ENCODE measurements around the gene CPEB4.

Gene CPEB4

GRCh38 chr5:173868096-173868880 is 19.9 kb upstream of the CPEB4 start:
- no peaks in the 10 kb centered on the region for H3K36me3 ChIP-seq (ENCODE audit: control insufficient read depth in 1 of 2, insufficient read depth in 2 of 2, low read length in 2 of 2)
- H3K79me1 ChIP-seq (ENCODE audit: low read length) = peaks cover 17% of the 10 kb centered on the region
- no peaks in the 10 kb centered on the region for H3K9me3 ChIP-seq (ENCODE audit: insufficient read depth, low read depth, low read length)
- no peak overlapping the region for H3K23ac ChIP-seq (ENCODE audit: low read length)
- no peak overlapping the region for H4K8ac ChIP-seq (ENCODE audit: low read depth, low read length)
- no peak overlapping the region for H3K4ac ChIP-seq (ENCODE audit: low read depth, low read length)
- no CpG with 5 or more reads among the region's 7 CpGs for WGBS (ENCODE audit: extremely low coverage, insufficient coverage, insufficient read length)
- H3K4me3 ChIP-seq (ENCODE audit: low read depth, low read length) = no peak overlapping the region
- peak; percentile 46 to 69 for DNase-seq
- no peak overlapping the region for H2AFZ ChIP-seq (ENCODE audit: insufficient read depth, low read length, poor library complexity)
- no peak overlapping the region for H3K9ac ChIP-seq (ENCODE audit: low read length)
- H3K27me3 ChIP-seq (ENCODE audit: insufficient read depth, low read length) = no peaks in the 10 kb centered on the region
- peak overlapping the region; percentile 85 for H3K27ac ChIP-seq (ENCODE audit: low read depth, low read length)
- H4K12ac ChIP-seq (ENCODE audit: low read depth, low read length) = no peak overlapping the region
- H2BK5ac ChIP-seq (ENCODE audit: low read depth, low read length, poor library complexity) = peak overlapping the region; percentile 67
- peak overlapping the region; percentile 54 for H2BK120ac ChIP-seq (ENCODE audit: insufficient read depth, low read length, poor library complexity)
- H3K18ac ChIP-seq (ENCODE audit: low read length) = no peak overlapping the region
- H4K91ac ChIP-seq (ENCODE audit: low read depth, low read length) = peak overlapping the region; percentile 12
- peaks cover 12 to 28% of the 10 kb centered on the region in 2 experiments for H3K4me1 ChIP-seq (ENCODE audit: control insufficient read depth in 1 of 2, insufficient read depth in 2 of 2, low read length in 2 of 2)
- H2AK5ac ChIP-seq (ENCODE audit: low read length) = no peak overlapping the region
- H2BK12ac ChIP-seq (ENCODE audit: low read length) = no peak overlapping the region
- peaks cover 4% of the 10 kb centered on the region for H3K79me2 ChIP-seq (ENCODE audit: control insufficient read depth, insufficient read depth, low read length, poor library complexity)
- no peak overlapping the region for H3K14ac ChIP-seq (ENCODE audit: low read length)
- peak overlapping the region; percentile 52 for H3K4me2 ChIP-seq (ENCODE audit: low read length)

- Histone ChIP-seq H2BK12ac (ENCODE audit: low read length) (peak overlapping the region; percentile 27), H3K27me3 (ENCODE audit: insufficient read depth, low read length) (no peaks in the 10 kb centered on the region), H3K4me3 (ENCODE audit: low read depth, low read length) (no peak overlapping the region), H2AK5ac (ENCODE audit: low read length) (peak overlapping the region; percentile 8), H4K8ac (ENCODE audit: low read depth, low read length) (peak overlapping the region; percentile 18), H2BK5ac (ENCODE audit: low read depth, low read length, poor library complexity) (peak overlapping the region; percentile 38), H3K79me2 (ENCODE audit: control insufficient read depth, insufficient read depth, low read length, poor library complexity) (peaks cover 4% of the 10 kb centered on the region), H4K12ac (ENCODE audit: low read depth, low read length) (no peak overlapping the region), H3K4me1 (ENCODE audit: control insufficient read depth in 1 of 2, insufficient read depth in 2 of 2, low read length in 2 of 2) (peaks cover 12 to 28% of the 10 kb centered on the region in 2 experiments), H3K4ac (ENCODE audit: low read depth, low read length) (peak overlapping the region; percentile 30), H3K23ac (ENCODE audit: low read length) (no peak overlapping the region), H3K4me2 (ENCODE audit: low read length) (no peak overlapping the region), H3K79me1 (ENCODE audit: low read length) (peaks cover 17% of the 10 kb centered on the region), H3K18ac (ENCODE audit: low read length) (peak overlapping the region; percentile 8), H3K27ac (ENCODE audit: low read depth, low read length) (peak overlapping the region; percentile 85), H3K9me3 (ENCODE audit: insufficient read depth, low read depth, low read length) (no peaks in the 10 kb centered on the region), H2BK120ac (ENCODE audit: insufficient read depth, low read length, poor library complexity) (peak overlapping the region; percentile 45), H4K91ac (ENCODE audit: low read depth, low read length) (peak overlapping the region; percentile 53), H3K9ac (ENCODE audit: low read length) (no peak overlapping the region), H3K14ac (ENCODE audit: low read length) (peak overlapping the region; percentile 6), H3K36me3 (ENCODE audit: control insufficient read depth in 1 of 2, insufficient read depth in 2 of 2, low read length in 2 of 2) (no peaks in the 10 kb centered on the region), H2AFZ (ENCODE audit: insufficient read depth, low read length, poor library complexity) (no peak overlapping the region)
- no CpG with 5 or more reads among the region's 4 CpGs for WGBS (ENCODE audit: extremely low coverage, insufficient coverage, insufficient read length)
- no peak for DNase-seq
These were observed 18.8 kb upstream of the CPEB4 start for GRCh38 chr5:173869316-173869715.

GRCh38 chr5:173872957-173873305 is 15.2 kb upstream of the CPEB4 start:
- Histone ChIP-seq H4K12ac (ENCODE audit: low read depth, low read length) (no peak overlapping the region), H3K4me1 (ENCODE audit: control insufficient read depth in 1 of 2, insufficient read depth in 2 of 2, low read length in 2 of 2) (peaks cover 9 to 26% of the 10 kb centered on the region in 2 experiments), H2AK5ac (ENCODE audit: low read length) (peak overlapping the region; percentile 27), H3K14ac (ENCODE audit: low read length) (peak overlapping the region; percentile 88), H3K79me1 (ENCODE audit: low read length) (peaks cover 13% of the 10 kb centered on the region), H3K23ac (ENCODE audit: low read length) (no peak overlapping the region), H3K4me3 (ENCODE audit: low read depth, low read length) (no peak overlapping the region), H3K27ac (ENCODE audit: low read depth, low read length) (no peak overlapping the region), H4K91ac (ENCODE audit: low read depth, low read length) (peak overlapping the region; percentile 76), H2BK120ac (ENCODE audit: insufficient read depth, low read length, poor library complexity) (peak overlapping the region; percentile 87), H3K36me3 (ENCODE audit: control insufficient read depth in 1 of 2, insufficient read depth in 2 of 2, low read length in 2 of 2) (no peaks in the 10 kb centered on the region), H4K8ac (ENCODE audit: low read depth, low read length) (peak overlapping the region; percentile 69), H2BK12ac (ENCODE audit: low read length) (peak overlapping the region; percentile 11), H3K27me3 (ENCODE audit: insufficient read depth, low read length) (no peaks in the 10 kb centered on the region), H3K18ac (ENCODE audit: low read length) (no peak overlapping the region), H2AFZ (ENCODE audit: insufficient read depth, low read length, poor library complexity) (no peak overlapping the region), H3K9me3 (ENCODE audit: insufficient read depth, low read depth, low read length) (no peaks in the 10 kb centered on the region), H3K4ac (ENCODE audit: low read depth, low read length) (no peak overlapping the region), H3K4me2 (ENCODE audit: low read length) (no peak overlapping the region), H2BK5ac (ENCODE audit: low read depth, low read length, poor library complexity) (peak overlapping the region; percentile 4), H3K79me2 (ENCODE audit: control insufficient read depth, insufficient read depth, low read length, poor library complexity) (peaks cover 4% of the 10 kb centered on the region), H3K9ac (ENCODE audit: low read length) (no peak overlapping the region)
- no CpG with 5 or more reads among the region's 9 CpGs for WGBS (ENCODE audit: extremely low coverage, insufficient coverage, insufficient read length)
- DNase-seq = no peak

GRCh38 chr5:173873306-173873922 is 14.7 kb upstream of the CPEB4 start:
- Histone ChIP-seq H3K4me3 (ENCODE audit: low read depth, low read length) (no peak overlapping the region), H3K27ac (ENCODE audit: low read depth, low read length) (no peak overlapping the region), H3K9me3 (ENCODE audit: insufficient read depth, low read depth, low read length) (no peaks in the 10 kb centered on the region), H3K4me1 (ENCODE audit: control insufficient read depth in 1 of 2, insufficient read depth in 2 of 2, low read length in 2 of 2) (peaks cover 8 to 22% of the 10 kb centered on the region in 2 experiments), H2BK5ac (ENCODE audit: low read depth, low read length, poor library complexity) (no peak overlapping the region), H4K12ac (ENCODE audit: low read depth, low read length) (no peak overlapping the region), H2BK120ac (ENCODE audit: insufficient read depth, low read length, poor library complexity) (no peak overlapping the region), H4K91ac (ENCODE audit: low read depth, low read length) (no peak overlapping the region), H3K18ac (ENCODE audit: low read length) (no peak overlapping the region), H3K4ac (ENCODE audit: low read depth, low read length) (no peak overlapping the region), H3K79me1 (ENCODE audit: low read length) (peaks cover 13% of the 10 kb centered on the region), H3K27me3 (ENCODE audit: insufficient read depth, low read length) (no peaks in the 10 kb centered on the region), H2BK12ac (ENCODE audit: low read length) (no peak overlapping the region), H3K9ac (ENCODE audit: low read length) (no peak overlapping the region), H3K4me2 (ENCODE audit: low read length) (no peak overlapping the region), H3K79me2 (ENCODE audit: control insufficient read depth, insufficient read depth, low read length, poor library complexity) (peaks cover 4% of the 10 kb centered on the region), H3K36me3 (ENCODE audit: control insufficient read depth in 1 of 2, insufficient read depth in 2 of 2, low read length in 2 of 2) (no peaks in the 10 kb centered on the region), H2AFZ (ENCODE audit: insufficient read depth, low read length, poor library complexity) (no peak overlapping the region), H2AK5ac (ENCODE audit: low read length) (no peak overlapping the region), H4K8ac (ENCODE audit: low read depth, low read length) (no peak overlapping the region), H3K23ac (ENCODE audit: low read length) (no peak overlapping the region), H3K14ac (ENCODE audit: low read length) (no peak overlapping the region)
- DNase-seq = no peak
- WGBS (ENCODE audit: extremely low coverage, insufficient coverage, insufficient read length) = no CpG with 5 or more reads among the region's 4 CpGs
